ENCODE results near the gene RNF141.

Gene RNF141

DNA sequence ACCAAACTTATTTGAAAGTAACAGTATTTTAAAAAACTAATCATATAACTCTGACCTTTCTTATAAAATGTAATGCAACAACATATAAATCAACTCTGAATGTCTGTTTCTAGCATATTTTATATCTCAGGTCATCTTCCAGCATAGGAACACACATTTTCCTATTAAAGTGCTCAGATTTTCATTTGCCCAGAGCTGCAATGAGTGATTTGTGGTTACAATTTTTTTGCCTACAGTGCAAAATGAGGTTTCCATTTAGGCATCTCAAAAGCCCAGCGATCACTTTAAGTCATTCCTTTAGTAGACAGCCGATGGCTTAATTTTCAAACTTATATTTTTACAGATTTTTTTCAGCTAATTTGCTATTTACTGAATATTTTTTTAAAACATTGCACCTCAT, 26.5 kb upstream of the RNF141 start:
- Mint-ChIP-seq H3K27ac (no peak overlapping the region), H3K9me3 (no peaks in the 10 kb centered on the region), H3K36me3 (ENCODE audit: low read depth) (no peaks in the 10 kb centered on the region), H3K4me3 (no peak overlapping the region), H3K27me3 (no peaks in the 10 kb centered on the region), H3K4me1 (ENCODE audit: low read depth) (peaks cover 4% of the 10 kb centered on the region)

DNA sequence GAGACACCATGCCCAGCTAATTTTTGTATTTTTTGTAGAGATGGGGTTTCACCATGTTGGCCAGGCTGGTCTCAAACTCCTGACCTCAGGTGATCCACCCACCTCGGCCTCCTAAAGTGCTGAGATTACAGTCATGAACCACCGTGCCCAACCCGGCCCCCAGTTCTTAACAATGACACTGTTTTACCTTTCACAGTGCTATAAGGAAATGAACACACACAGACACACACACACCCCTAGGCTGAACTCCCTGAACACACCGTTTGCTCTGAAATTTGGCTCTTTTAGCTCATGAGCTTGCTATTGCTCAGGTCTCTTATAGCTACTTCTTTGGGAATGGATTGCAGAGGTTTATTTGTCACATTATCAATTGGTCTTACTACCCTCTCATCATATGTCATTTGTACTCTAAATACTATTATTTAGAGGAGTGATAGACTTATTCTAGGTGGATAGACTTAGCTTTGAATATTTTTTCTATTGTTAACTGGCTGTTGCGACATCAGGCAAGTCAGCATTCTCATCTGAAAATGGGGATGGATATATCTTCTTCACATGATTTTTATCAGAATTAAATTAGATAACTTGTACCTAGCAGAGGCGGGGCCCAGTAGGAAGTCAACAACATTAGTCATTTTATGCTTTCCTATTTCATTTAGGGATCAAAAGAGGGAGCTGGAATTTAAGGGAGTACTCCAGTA, 25.4 kb upstream of the RNF141 start:
- Mint-ChIP-seq H3K4me1 (ENCODE audit: low read depth) (peaks cover 4% of the 10 kb centered on the region), H3K27me3 (no peaks in the 10 kb centered on the region), H3K9me3 (no peaks in the 10 kb centered on the region), H3K27ac (no peak overlapping the region), H3K4me3 (no peak overlapping the region), H3K36me3 (ENCODE audit: low read depth) (no peaks in the 10 kb centered on the region)

DNA sequence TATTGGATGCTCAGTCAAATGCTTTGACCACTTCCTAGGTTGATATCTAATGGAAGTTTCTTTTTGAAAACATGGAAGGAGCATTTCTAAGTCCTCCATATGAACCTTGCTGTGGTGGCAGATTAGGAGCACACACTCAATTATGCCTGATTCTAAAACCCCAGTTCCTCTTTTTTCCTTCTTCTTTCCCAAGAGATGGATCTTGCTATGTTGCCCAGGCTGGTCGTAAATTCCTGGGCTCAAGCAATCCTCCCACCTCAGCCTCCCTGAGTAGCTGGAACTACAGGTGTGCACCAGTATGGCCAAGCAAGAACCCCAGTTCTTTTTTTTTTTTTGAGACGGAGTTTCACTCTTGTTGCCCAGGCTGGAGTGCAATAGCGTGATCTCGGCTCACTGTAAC, 24.5 kb upstream of the RNF141 start:
- no peak overlapping the region for H3K4me3 Mint-ChIP-seq
- H3K4me1 Mint-ChIP-seq (ENCODE audit: low read depth): peaks cover 4% of the 10 kb centered on the region
- H3K27ac Mint-ChIP-seq: no peak overlapping the region
- H3K36me3 Mint-ChIP-seq (ENCODE audit: low read depth): no peaks in the 10 kb centered on the region
- H3K27me3 Mint-ChIP-seq: no peaks in the 10 kb centered on the region
- no peaks in the 10 kb centered on the region for H3K9me3 Mint-ChIP-seq

DNA sequence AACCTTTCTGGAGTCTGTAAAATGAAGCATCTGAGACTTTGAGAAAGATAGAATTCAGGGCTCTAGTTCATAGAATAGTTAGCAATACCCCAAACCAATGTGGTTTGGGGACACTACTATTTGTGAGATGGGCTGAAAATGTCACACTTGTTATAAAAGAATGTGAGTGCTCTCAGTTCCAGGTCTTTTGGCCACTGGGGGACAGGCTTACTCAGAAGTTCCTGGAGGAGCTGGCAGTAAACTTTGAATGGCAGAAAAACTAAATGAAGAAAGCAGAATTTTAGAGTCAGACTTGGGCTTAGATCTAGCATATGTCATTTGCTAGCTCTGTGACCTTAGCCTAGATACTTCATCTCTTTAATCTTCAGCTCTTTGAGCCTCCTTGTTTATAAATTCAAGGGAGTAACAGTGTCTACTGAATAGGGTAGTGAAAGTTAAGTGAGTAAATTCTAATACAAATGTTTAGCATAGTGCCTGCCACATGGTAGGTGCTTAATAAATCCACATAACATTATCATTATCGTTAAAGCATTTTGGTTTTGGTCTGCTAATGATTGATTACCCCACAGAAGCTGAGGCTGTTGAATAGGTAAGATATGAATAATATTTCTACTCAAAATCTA, 23.8 kb upstream of the RNF141 start:
- H3K36me3 Mint-ChIP-seq (ENCODE audit: low read depth): no peaks in the 10 kb centered on the region
- H3K4me3 Mint-ChIP-seq: no peak overlapping the region
- H3K27ac Mint-ChIP-seq: no peak overlapping the region
- no peaks in the 10 kb centered on the region for H3K27me3 Mint-ChIP-seq
- peaks cover 4% of the 10 kb centered on the region for H3K4me1 Mint-ChIP-seq (ENCODE audit: low read depth)
- H3K9me3 Mint-ChIP-seq: no peaks in the 10 kb centered on the region

DNA sequence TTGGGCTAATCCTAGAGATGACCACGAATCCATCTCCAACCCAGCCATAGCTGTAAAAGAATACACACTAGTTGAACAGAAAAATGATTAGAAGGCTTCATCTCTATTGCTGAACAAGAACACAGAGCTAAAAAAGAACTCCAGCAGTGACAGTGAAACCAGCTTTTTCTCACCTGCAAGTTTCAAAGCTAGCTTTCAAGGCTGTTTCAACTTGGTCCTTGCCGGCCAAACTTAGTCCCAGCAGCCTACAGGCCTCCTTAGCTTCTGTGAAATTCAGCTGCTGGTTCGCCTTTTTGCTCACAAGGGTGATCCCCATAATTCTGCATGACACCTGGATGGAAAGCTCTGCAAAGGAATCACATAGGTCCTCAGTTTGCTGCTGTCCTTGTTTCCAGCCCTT, 23.0 kb upstream of the RNF141 start:
- no peak overlapping the region for H3K4me3 Mint-ChIP-seq
- no peaks in the 10 kb centered on the region for H3K9me3 Mint-ChIP-seq
- no peaks in the 10 kb centered on the region for H3K36me3 Mint-ChIP-seq (ENCODE audit: low read depth)
- H3K27ac Mint-ChIP-seq: no peak overlapping the region
- H3K4me1 Mint-ChIP-seq (ENCODE audit: low read depth): peaks cover 4% of the 10 kb centered on the region
- H3K27me3 Mint-ChIP-seq: no peaks in the 10 kb centered on the region

DNA sequence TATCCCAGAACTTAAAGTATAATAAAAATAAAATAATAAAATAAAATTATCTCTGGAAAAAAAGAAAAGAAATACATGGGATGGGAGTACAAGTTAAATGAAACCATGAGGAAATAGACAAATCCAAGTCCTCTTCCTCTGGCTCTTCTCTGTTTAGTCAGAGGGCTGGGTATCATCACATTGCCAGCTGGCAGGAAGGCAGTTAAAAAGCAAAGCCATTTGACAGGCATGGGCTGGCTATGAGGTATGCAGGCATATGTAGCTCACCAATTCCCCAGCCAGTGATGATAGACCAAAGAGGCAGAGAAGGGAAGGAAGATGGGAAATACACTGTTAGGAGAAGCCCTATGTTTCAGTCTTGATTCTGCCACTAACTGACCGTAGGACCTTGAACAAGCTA, 21.0 kb upstream of the RNF141 start:
- H3K27me3 Mint-ChIP-seq: no peaks in the 10 kb centered on the region
- H3K9me3 Mint-ChIP-seq: no peaks in the 10 kb centered on the region
- H3K4me1 Mint-ChIP-seq (ENCODE audit: low read depth): peaks cover 4% of the 10 kb centered on the region
- H3K4me3 Mint-ChIP-seq: no peak overlapping the region
- H3K27ac Mint-ChIP-seq: no peak overlapping the region
- H3K36me3 Mint-ChIP-seq (ENCODE audit: low read depth): no peaks in the 10 kb centered on the region

DNA sequence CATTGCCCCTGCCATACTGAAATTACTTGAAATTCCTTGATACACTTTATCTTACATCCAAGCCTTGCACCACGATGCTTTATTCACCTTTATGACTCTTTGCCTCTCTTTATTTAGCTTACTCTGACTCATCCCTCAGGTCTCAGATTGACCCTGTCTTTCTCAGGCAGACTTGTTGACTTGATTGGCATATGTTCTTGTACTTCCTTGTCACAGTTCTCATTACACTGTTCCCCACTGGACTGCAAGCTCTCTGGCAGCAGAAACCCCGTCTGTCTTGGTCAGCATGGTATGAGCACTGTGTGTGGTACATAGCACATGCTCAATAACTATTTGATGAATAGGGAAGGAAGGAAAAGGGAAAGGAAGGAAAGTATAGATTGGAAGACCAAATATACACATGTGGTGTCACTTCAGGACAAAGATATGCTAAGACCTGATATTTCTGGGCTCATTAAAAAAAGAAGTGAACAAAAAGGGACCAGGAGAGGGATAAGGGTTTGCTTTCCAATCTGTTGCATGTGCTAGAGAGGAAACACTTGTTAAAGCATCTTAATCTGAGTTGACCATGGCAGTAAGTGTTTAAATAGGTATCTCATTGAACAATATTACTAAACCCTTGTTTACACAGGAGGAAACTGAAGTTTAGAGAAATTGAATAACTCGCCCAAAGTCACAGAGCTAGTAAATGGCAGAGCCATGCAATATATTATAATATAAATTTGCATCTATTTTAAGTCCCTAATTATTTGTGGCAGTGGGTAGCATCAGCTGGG, 20.2 kb upstream of the RNF141 start:
- no peaks in the 10 kb centered on the region for H3K9me3 Mint-ChIP-seq
- H3K27ac Mint-ChIP-seq: no peak overlapping the region
- peaks cover 4% of the 10 kb centered on the region for H3K4me1 Mint-ChIP-seq (ENCODE audit: low read depth)
- H3K4me3 Mint-ChIP-seq: no peak overlapping the region
- no peaks in the 10 kb centered on the region for H3K36me3 Mint-ChIP-seq (ENCODE audit: low read depth)
- H3K27me3 Mint-ChIP-seq: no peaks in the 10 kb centered on the region

DNA sequence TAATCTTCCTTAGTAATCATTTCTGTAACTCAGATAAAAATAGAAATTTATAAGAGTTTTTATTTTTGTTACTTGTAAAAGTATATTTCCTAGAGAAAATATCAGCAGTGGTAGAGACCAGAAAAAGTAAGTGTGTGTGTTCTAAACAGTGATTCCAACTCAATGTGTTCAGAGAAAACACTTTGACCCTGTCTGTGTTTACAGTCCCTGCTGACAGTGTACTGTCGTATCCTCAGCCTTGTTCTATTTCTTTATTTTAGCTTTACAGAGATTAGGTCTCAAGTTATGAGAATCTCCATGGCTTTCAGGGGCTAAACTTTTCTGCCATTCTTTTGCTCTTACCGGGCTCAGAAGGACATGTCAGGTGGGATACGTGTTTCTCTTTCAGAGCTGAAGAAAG, 17.3 kb upstream of the RNF141 start:
- Mint-ChIP-seq H3K27ac (no peak overlapping the region), H3K36me3 (ENCODE audit: low read depth) (no peaks in the 10 kb centered on the region), H3K4me1 (ENCODE audit: low read depth) (no peaks in the 10 kb centered on the region), H3K4me3 (no peak overlapping the region), H3K9me3 (no peaks in the 10 kb centered on the region), H3K27me3 (peaks cover 3% of the 10 kb centered on the region)

DNA sequence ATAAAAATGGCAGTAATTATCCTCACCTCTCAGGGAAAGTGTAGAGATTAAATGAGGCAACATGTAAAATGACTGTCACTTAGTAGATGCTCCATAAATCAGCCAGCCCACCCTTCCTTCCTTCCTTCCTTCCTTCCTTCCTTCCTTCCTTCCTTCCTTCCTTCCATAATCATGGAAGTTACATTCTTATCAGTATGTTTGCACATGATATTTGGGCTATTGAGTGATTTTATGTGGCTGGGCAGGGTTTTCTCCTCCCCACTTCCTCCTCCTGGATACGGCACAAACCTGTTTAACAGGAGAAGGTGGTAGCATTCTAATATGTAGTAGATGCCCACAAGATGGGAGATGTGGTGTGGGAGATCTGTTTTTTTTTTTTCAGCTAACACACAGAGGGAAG, 15.6 kb upstream of the RNF141 start:
- Mint-ChIP-seq H3K27me3 (peaks cover 8% of the 10 kb centered on the region), H3K36me3 (ENCODE audit: low read depth) (no peaks in the 10 kb centered on the region), H3K4me3 (no peak overlapping the region), H3K4me1 (ENCODE audit: low read depth) (no peaks in the 10 kb centered on the region), H3K9me3 (peaks cover 4% of the 10 kb centered on the region), H3K27ac (no peak overlapping the region)

DNA sequence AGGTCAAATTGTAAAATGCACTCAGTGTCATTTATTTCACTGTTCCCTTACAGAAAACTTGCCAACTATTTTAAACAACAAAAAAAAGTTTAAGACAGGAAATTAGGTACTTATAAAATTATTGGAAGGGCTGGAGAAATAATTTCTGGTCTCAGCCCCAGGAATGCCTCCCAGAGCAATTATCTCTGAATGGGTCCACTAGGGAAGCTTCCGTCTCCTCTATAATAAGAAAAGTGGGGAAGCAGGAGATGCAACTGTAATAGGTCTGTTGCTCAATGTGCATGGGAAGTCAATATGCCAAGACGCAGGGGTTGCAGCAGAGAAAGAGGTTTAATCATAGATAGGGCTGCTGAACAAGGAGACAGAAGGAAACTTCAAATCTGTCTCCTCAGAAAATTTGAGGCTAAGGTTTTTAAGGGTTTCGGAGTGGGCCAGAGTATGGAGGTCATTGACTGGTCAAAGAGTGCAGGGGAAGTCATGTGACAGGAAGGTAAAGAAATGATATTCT, 10.9 kb upstream of the RNF141 start:
- Mint-ChIP-seq H3K9me3 (peaks cover 4% of the 10 kb centered on the region), H3K27ac (no peak overlapping the region)

DNA sequence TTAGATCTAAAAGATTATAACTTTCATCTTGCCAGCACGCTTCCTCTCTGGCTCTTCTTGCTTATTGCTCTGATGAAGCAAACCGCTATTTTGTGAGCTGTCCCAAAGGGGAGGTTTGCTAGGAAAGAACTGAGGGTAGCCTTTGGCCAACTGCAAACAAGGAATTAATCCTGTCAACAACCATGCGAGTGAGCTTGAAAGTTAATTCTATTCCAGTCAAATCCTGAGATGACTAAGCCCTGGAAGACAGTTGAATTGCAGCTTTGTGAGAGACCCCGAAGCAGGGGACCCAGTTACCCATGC, 10.3 kb upstream of the RNF141 start:
- H3K4me1 Mint-ChIP-seq (ENCODE audit: low read depth): no peaks in the 10 kb centered on the region
- H3K36me3 Mint-ChIP-seq (ENCODE audit: low read depth): no peaks in the 10 kb centered on the region
- H3K4me3 Mint-ChIP-seq: no peak overlapping the region
- H3K27me3 Mint-ChIP-seq: peaks cover 8% of the 10 kb centered on the region
- peaks cover 4% of the 10 kb centered on the region for H3K9me3 Mint-ChIP-seq
- no peak overlapping the region for H3K27ac Mint-ChIP-seq

More for the DNA sequence above, 10.9 kb upstream of the RNF141 start:
- H3K27me3 Mint-ChIP-seq: peaks cover 8% of the 10 kb centered on the region
- no peaks in the 10 kb centered on the region for H3K4me1 Mint-ChIP-seq (ENCODE audit: low read depth)
- no peak overlapping the region for H3K4me3 Mint-ChIP-seq
- no peaks in the 10 kb centered on the region for H3K36me3 Mint-ChIP-seq (ENCODE audit: low read depth)

DNA sequence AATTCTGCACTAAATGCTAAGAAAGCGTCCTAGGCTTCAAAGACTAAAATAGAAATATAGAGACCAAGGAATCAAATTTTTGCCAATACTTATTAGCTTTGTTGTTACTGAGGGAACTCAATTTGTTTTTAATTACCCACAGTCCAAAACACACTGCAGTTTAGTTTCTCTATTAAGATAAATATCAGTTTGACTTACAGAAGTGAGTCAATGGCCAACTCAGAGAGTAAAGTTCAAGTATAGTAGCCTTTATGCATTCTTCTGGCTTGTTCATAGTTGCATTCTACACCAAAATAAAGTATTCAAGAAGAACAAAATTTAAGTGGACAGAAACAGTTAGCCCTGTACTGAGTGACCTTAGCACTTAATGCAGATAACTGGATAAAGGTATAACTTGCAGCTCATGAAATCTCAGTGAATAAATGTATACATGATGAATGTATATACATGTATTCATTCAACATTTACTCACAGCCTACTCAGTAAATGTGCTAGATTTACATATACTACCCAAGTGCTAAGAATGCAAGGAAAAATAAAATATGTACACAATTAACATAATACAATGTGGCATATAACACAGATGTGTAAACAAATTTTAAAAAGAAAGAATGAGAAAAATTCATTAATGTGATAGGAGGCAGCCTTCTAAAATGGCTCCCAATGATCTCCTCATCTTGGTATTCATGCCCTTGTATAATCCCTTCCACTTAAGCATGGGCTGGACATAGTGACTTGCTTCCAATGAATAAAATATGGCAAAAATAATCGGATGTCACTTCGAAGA, 9.7 kb upstream of the RNF141 start:
- H3K27ac Mint-ChIP-seq: no peak overlapping the region
- H3K9me3 Mint-ChIP-seq: peaks cover 4% of the 10 kb centered on the region
- H3K27me3 Mint-ChIP-seq: peaks cover 6% of the 10 kb centered on the region
- no peak overlapping the region for H3K4me3 Mint-ChIP-seq
- H3K4me1 Mint-ChIP-seq (ENCODE audit: low read depth): no peaks in the 10 kb centered on the region
- H3K36me3 Mint-ChIP-seq (ENCODE audit: low read depth): no peaks in the 10 kb centered on the region

DNA sequence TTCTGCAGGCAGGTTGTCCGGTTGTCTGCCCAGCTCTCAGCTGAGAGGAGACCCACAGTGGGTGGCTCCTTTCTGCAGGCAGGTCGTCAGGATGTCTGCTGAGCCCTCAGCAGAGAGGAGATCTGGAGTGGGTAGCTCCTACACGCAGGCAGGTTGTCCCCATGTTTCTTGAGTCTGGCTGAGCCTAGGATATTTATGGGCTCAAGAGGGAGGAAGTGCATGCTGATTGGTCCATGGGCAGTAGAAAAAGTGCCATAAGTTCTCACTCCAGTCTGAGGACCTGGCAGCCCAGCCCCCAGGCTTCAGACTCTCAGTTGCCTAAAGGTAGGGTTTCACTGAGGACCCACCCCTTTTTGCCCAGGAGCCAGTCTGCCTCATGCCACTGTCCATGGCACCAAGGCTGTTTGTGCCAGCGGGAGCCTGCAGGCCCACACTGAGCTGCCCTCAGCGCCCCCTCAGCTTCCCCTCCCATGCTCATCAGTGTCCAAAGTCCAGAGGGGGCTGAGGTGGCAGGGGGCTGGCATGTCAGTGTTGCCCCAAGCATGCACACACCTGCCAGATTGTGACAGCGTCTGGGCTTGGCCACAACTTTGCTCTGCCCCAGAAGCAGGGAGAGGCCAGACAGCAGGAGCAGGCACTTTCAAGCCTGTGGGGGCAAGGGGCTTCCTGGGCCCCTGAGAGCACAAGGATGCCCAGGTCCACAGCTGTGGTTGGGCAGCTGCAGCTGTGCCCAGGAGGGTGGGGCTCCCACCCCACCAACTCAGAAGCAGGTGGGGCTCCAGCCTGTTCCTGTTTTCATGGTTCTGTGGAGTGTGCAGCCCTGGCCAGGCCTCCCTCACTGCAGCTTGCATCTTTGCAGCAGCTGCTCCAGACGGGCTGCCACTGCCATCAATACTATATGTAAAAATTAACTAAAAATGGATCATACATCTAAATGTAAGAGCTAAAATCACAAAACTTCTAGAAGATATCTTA, 3.8 kb upstream of the RNF141 start:
- peaks cover 16% of the 10 kb centered on the region for H3K4me1 Mint-ChIP-seq (ENCODE audit: low read depth)
- H3K27ac Mint-ChIP-seq: no peak overlapping the region
- no peaks in the 10 kb centered on the region for H3K27me3 Mint-ChIP-seq

DNA sequence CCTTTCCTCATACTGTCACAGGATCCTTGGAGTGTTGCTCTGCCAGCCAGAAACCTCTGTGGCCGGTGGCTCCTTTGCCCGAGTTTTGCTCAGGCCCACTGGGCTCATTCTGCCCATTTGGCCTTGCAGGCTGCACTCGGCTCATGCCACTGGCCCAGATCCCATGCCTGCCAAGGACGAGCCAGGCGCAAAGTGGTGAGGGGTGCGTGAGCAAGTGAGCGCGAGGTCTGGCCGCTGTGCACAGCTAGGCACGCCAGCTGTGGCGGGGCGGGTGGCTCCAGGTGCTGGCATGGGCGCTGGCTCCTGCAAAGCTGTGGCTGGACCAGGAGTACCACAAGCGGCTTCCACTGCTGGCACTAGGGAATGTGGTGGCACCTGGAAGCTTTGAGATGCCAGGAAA, 2.8 kb upstream of the RNF141 start:
- H3K4me3 Mint-ChIP-seq: no peak overlapping the region
- no peaks in the 10 kb centered on the region for H3K27me3 Mint-ChIP-seq
- H3K4me1 Mint-ChIP-seq (ENCODE audit: low read depth): peaks cover 23% of the 10 kb centered on the region
- no peaks in the 10 kb centered on the region for H3K36me3 Mint-ChIP-seq (ENCODE audit: low read depth)
- no peaks in the 10 kb centered on the region for H3K9me3 Mint-ChIP-seq
- H3K27ac Mint-ChIP-seq: no peak overlapping the region

More for the DNA sequence above, 3.8 kb upstream of the RNF141 start:
- no peaks in the 10 kb centered on the region for H3K9me3 Mint-ChIP-seq
- H3K36me3 Mint-ChIP-seq (ENCODE audit: low read depth): no peaks in the 10 kb centered on the region
- no peak overlapping the region for H3K4me3 Mint-ChIP-seq

Measured in stimulated activated naive CD8-positive, alpha-beta T cell treated with anti-CD3 and anti-CD28 coated beads, Interleukin-15, Interleukin-2, amounts not matched to agents 100 ng/mL and 50 ng/mL, for 24 hours (primary cell).